Liver (tissue), 3 donors: ENCODE data around the gene APBA2.

Experiments used
- EGR1 ChIP-seq, 2 donors: IDR thresholded peaks; 2 replicates each; pipeline ENCODE4 v1.6.1; 2016 to 2018; ENCODE audit warnings: antibody characterized with exemption in 2 of 2, low read depth in 2 of 2
- FOXA1 ChIP-seq: IDR thresholded peaks from 2 replicates; pipeline ENCODE4 v1.6.1; 2016; ENCODE audit warnings: antibody characterized with exemption
- GABPA ChIP-seq, 2 donors: IDR thresholded peaks in 1 of 2; conservative IDR thresholded peaks in 1 of 2; 2 replicates each; pipeline ENCODE4 v1.6.1; 2016; ENCODE audit warnings: antibody characterized with exemption in 2 of 2, mild to moderate bottlenecking in 1 of 2, moderate library complexity in 1 of 2
- JUND ChIP-seq, 2 donors: IDR thresholded peaks; 2 replicates each; pipeline ENCODE4 v1.6.1; 2016; ENCODE audit warnings: antibody characterized with exemption in 2 of 2
- RAD21 ChIP-seq, 2 donors: IDR thresholded peaks; 2 replicates each; pipeline ENCODE4 v1.6.1; 2016; ENCODE audit warnings: antibody characterized with exemption in 2 of 2, mild to moderate bottlenecking in 2 of 2
- RXRA ChIP-seq, 2 donors: IDR thresholded peaks; 2 replicates each; pipeline ENCODE4 v1.6.1; 2017 to 2018; ENCODE audit warnings: antibody characterized with exemption in 2 of 2, mild to moderate bottlenecking in 1 of 2
- SP1 ChIP-seq: IDR thresholded peaks from 2 replicates; pipeline ENCODE4 v1.6.1; 2018; ENCODE audit warnings: antibody characterized with exemption, mild to moderate bottlenecking
- TAF1 ChIP-seq: conservative IDR thresholded peaks from 2 replicates; pipeline ENCODE4 v1.6.1; 2016; ENCODE audit warnings: antibody characterized with exemption, mild to moderate bottlenecking
- YY1 ChIP-seq: IDR thresholded peaks from 2 replicates; pipeline ENCODE4 v1.6.1; 2016; ENCODE audit warnings: antibody characterized with exemption, mild to moderate bottlenecking
- TF ChIP-seq, protein P1 (sequence below): fragments of 150-350 bp; IDR thresholded peaks from 2 replicates; pipeline ENCODE4 v1.5.1; 2017; ENCODE audit warnings: improper control_type of control experiment, low read depth, low read length; ENCODE audit not compliant: missing input control
- TF ChIP-seq, protein P2 (sequence below): IDR thresholded peaks from 2 replicates; pipeline ENCODE4 v1.6.1; 2016; ENCODE audit warnings: antibody characterized with exemption
- TF ChIP-seq, protein P3 (sequence below): IDR thresholded peaks from 2 replicates; pipeline ENCODE4 v1.6.1; 2016; ENCODE audit warnings: antibody characterized with exemption
- TF ChIP-seq, protein P4 (sequence below): IDR thresholded peaks from 2 replicates; pipeline ENCODE4 v1.6.1; 2016; ENCODE audit warnings: antibody characterized with exemption, mild to moderate bottlenecking
- TF ChIP-seq, protein P5 (sequence below): IDR thresholded peaks from 2 replicates; pipeline ENCODE4 v1.6.1; 2016; ENCODE audit warnings: antibody characterized with exemption
- donor health status: healthy.
- donor health status: healthy.

DNA sequence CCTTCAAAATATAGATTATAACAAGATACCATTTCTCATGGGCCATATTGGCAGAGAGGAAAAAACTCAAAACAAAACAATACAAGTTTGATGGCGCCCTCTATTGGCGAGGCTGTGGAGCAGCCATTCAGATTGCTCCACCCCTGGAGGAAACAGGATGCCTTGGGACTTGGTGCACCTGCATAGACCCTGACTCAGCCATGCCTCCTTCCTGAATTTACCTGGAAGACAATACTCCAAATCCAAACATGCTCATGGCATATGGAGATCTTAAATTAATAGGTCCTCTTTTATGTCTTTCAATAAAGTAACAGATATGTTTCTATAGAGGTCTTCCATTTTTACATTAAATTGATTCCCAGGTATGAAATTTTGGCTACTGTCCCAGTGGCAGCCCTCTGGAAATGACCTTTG is 90.0 kb downstream of the APBA2 start:
- TF ChIP-seq RAD21 (IDR thresholded peaks at IDR 0.05) (peak; percentile 68 to 76), TAF1 (no peak), YY1 (no peak), FOXA1 (no peak), GABPA (IDR thresholded peaks at IDR 0.05 in 1 of 2, conservative IDR thresholded peaks at IDR 0.05 in 1 of 2) (no peak), JUND (IDR thresholded peaks at IDR 0.05) (no peak), RXRA (IDR thresholded peaks at IDR 0.05) (no peak), EGR1 (IDR thresholded peaks at IDR 0.05; ENCODE audit: low read depth in 2 of 2) (no peak), SP1 (no peak)
- TF ChIP-seq, protein P1, sequence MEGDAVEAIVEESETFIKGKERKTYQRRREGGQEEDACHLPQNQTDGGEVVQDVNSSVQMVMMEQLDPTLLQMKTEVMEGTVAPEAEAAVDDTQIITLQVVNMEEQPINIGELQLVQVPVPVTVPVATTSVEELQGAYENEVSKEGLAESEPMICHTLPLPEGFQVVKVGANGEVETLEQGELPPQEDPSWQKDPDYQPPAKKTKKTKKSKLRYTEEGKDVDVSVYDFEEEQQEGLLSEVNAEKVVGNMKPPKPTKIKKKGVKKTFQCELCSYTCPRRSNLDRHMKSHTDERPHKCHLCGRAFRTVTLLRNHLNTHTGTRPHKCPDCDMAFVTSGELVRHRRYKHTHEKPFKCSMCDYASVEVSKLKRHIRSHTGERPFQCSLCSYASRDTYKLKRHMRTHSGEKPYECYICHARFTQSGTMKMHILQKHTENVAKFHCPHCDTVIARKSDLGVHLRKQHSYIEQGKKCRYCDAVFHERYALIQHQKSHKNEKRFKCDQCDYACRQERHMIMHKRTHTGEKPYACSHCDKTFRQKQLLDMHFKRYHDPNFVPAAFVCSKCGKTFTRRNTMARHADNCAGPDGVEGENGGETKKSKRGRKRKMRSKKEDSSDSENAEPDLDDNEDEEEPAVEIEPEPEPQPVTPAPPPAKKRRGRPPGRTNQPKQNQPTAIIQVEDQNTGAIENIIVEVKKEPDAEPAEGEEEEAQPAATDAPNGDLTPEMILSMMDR: peak; percentile 52
- TF ChIP-seq, protein P2, sequence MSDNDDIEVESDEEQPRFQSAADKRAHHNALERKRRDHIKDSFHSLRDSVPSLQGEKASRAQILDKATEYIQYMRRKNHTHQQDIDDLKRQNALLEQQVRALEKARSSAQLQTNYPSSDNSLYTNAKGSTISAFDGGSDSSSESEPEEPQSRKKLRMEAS: no peak
- TF ChIP-seq, protein P3, sequence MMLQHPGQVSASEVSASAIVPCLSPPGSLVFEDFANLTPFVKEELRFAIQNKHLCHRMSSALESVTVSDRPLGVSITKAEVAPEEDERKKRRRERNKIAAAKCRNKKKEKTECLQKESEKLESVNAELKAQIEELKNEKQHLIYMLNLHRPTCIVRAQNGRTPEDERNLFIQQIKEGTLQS: no peak
- TF ChIP-seq, protein P4, sequence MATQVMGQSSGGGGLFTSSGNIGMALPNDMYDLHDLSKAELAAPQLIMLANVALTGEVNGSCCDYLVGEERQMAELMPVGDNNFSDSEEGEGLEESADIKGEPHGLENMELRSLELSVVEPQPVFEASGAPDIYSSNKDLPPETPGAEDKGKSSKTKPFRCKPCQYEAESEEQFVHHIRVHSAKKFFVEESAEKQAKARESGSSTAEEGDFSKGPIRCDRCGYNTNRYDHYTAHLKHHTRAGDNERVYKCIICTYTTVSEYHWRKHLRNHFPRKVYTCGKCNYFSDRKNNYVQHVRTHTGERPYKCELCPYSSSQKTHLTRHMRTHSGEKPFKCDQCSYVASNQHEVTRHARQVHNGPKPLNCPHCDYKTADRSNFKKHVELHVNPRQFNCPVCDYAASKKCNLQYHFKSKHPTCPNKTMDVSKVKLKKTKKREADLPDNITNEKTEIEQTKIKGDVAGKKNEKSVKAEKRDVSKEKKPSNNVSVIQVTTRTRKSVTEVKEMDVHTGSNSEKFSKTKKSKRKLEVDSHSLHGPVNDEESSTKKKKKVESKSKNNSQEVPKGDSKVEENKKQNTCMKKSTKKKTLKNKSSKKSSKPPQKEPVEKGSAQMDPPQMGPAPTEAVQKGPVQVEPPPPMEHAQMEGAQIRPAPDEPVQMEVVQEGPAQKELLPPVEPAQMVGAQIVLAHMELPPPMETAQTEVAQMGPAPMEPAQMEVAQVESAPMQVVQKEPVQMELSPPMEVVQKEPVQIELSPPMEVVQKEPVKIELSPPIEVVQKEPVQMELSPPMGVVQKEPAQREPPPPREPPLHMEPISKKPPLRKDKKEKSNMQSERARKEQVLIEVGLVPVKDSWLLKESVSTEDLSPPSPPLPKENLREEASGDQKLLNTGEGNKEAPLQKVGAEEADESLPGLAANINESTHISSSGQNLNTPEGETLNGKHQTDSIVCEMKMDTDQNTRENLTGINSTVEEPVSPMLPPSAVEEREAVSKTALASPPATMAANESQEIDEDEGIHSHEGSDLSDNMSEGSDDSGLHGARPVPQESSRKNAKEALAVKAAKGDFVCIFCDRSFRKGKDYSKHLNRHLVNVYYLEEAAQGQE: no peak
- TF ChIP-seq, protein P5, sequence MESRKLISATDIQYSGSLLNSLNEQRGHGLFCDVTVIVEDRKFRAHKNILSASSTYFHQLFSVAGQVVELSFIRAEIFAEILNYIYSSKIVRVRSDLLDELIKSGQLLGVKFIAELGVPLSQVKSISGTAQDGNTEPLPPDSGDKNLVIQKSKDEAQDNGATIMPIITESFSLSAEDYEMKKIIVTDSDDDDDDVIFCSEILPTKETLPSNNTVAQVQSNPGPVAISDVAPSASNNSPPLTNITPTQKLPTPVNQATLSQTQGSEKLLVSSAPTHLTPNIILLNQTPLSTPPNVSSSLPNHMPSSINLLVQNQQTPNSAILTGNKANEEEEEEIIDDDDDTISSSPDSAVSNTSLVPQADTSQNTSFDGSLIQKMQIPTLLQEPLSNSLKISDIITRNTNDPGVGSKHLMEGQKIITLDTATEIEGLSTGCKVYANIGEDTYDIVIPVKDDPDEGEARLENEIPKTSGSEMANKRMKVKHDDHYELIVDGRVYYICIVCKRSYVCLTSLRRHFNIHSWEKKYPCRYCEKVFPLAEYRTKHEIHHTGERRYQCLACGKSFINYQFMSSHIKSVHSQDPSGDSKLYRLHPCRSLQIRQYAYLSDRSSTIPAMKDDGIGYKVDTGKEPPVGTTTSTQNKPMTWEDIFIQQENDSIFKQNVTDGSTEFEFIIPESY: no peak
